PC-9 (cell line): ENCODE results near the gene CNNM2. TPM values are rescaled to one million over a fixed set of nuclear protein-coding genes. Genes with fewer than 3 reads are reported as not detected.

Experiments
- BruUV-seq: library from RNA; stranded (reverse); fragments of 400-500 nt; replicated peaks from 2 replicates; lab custom pipeline; 2021; lab: Mats Ljungman, UMichigan
- CTCF ChIA-PET: fragments of 300-600 bp; sonication (Branson Sonifier 250); formaldehyde crosslinking; loops from one replicate; lab custom pipeline; 2022; ENCODE audit warnings: antibody characterized with exemption; lab: Charles Lee
- POLR2A ChIA-PET: fragments of 300-600 bp; sonication (Branson Sonifier 250); formaldehyde crosslinking; loops from one replicate; lab custom pipeline; 2022; ENCODE audit warnings: antibody characterized with exemption; ENCODE audit not compliant: unreplicated experiment; lab: Charles Lee
- DNase-seq, 2 experiments: peaks; one replicate each; pipeline versions ENCODE4 v3.0.0 to v3.0.0-alpha.2; 2015 to 2022; ENCODE audit warnings: mixed read lengths in 1 of 2
- H2AFZ ChIP-seq: fragments of 200-600 bp; sonication (generic); 2 replicates; pipeline ENCODE4 v1.8.1; 2017; ENCODE audit warnings: antibody characterized with exemption
- H3F3A ChIP-seq: fragments of 200-600 bp; sonication (generic); 2 replicates; pipeline ENCODE4 v1.8.1; 2017; ENCODE audit warnings: antibody characterized with exemption, mild to moderate bottlenecking, low read depth; ENCODE audit not compliant: insufficient read depth
- H3K27ac ChIP-seq: fragments of 200-600 bp; sonication (generic); 2 replicates; pipeline ENCODE4 v1.6.1; 2016; ENCODE audit warnings: mixed run types
- H3K27me3 ChIP-seq: fragments of 200-600 bp; sonication (generic); 2 replicates; pipeline ENCODE4 v1.6.1; 2016; ENCODE audit warnings: low read depth, mixed run types; ENCODE audit not compliant: insufficient read depth
- H3K36me3 ChIP-seq: fragments of 200-600 bp; sonication (generic); 2 replicates; pipeline ENCODE4 v1.6.1; 2016; ENCODE audit warnings: low read depth, mixed run types
- H3K4me1 ChIP-seq: fragments of 200-600 bp; sonication (generic); replicated peaks from 2 replicates; pipeline ENCODE4 v1.6.1; 2016; ENCODE audit warnings: mixed run types; ENCODE audit not compliant: insufficient read depth
- H3K4me2 ChIP-seq: fragments of 200-600 bp; sonication (generic); 2 replicates; pipeline ENCODE4 v1.6.1; 2017; ENCODE audit warnings: mixed run types
- H3K4me3 ChIP-seq: fragments of 200-600 bp; sonication (generic); 2 replicates; pipeline ENCODE4 v1.6.1; 2016; ENCODE audit warnings: mixed run types
- H3K79me2 ChIP-seq: fragments of 200-600 bp; sonication (generic); 2 replicates; pipeline ENCODE4 v1.6.1; 2017; ENCODE audit warnings: low read depth, mixed run types
- H3K9me2 ChIP-seq: fragments of 200-600 bp; sonication (generic); 2 replicates; pipeline ENCODE4 v1.8.1; 2017; ENCODE audit warnings: mild to moderate bottlenecking; ENCODE audit not compliant: insufficient read depth
- H3K9me3 ChIP-seq: fragments of 200-600 bp; sonication (generic); 2 replicates; pipeline ENCODE4 v1.8.1; 2016; ENCODE audit warnings: low read depth; ENCODE audit not compliant: insufficient read depth
- H4K20me1 ChIP-seq: fragments of 200-600 bp; sonication (generic); 2 replicates; pipeline ENCODE4 v1.8.1; 2017; ENCODE audit not compliant: insufficient read depth
- EZH2 ChIP-seq: fragments of 200-600 bp; sonication (generic); IDR thresholded peaks from 2 replicates; pipeline ENCODE4 v1.8.0; 2017; ENCODE audit warnings: antibody characterized with exemption, low read depth
- intact Hi-C: fragments of 100-400 bp; cut with micrococcal nuclease; formaldehyde crosslinking; loops from one replicate; pipeline ENCODE4 v1.10.0; 2022; ENCODE audit not compliant: unreplicated experiment
- total RNA-seq: library from RNA; stranded (reverse); gene quantifications from 2 replicates; pipeline ENCODE4 v1.2.3, GENCODE V29; 2021
- TF ChIP-seq, protein P1 (sequence below): fragments of 200-600 bp; sonication (generic); conservative IDR thresholded peaks from 2 replicates; pipeline ENCODE4 v1.6.1; 2017; ENCODE audit warnings: mixed run types, antibody characterized with exemption, mild to moderate bottlenecking, moderate library complexity

The CNNM2 gene
- total RNA-seq, 1 experiment from 2014 or later: 8.8 TPM

DNA sequence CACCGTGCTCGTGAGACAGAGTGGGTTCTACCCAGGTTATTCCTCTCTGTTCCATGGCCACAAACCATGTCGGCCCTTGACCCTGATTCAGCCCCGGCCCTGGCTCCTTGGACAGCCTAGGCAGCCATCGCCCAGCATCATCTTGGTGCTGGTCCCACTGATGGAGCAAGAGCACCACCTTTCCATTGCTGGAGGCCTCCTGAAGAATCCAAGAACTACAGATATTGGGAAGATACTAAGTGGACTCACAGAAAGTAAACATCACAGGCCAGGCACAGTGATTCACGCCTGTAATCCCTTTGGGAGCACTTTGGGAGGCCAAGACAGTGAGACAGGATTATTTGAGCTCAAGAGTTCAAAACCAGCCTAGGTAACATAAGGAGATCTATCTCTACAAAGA, 149.9 kb downstream of the CNNM2 start:
- no peaks in the 10 kb centered on the region; the same call in 1 of the 2 replicates for H3K4me1 ChIP-seq
- no peaks in the 10 kb centered on the region for H3K79me2 ChIP-seq
- no peaks in the 10 kb centered on the region for H3K9me2 ChIP-seq
- H3F3A ChIP-seq: no peaks in the 10 kb centered on the region
- no peaks in the 10 kb centered on the region for H3K9me3 ChIP-seq
- ChIA-PET CTCF (no interaction called here), POLR2A (no interaction called here)
- H3K4me2 ChIP-seq: no peak overlapping the region
- intact Hi-C loops: loop anchor here (2.0 to 10.0 kb wide), 2 partner anchors 177 to 233 kb away; partner anchors contain the start of gene RPEL1
- H3K27me3 ChIP-seq: no peaks in the 10 kb centered on the region
- no peak for TF ChIP-seq EZH2
- TF ChIP-seq, protein P1, sequence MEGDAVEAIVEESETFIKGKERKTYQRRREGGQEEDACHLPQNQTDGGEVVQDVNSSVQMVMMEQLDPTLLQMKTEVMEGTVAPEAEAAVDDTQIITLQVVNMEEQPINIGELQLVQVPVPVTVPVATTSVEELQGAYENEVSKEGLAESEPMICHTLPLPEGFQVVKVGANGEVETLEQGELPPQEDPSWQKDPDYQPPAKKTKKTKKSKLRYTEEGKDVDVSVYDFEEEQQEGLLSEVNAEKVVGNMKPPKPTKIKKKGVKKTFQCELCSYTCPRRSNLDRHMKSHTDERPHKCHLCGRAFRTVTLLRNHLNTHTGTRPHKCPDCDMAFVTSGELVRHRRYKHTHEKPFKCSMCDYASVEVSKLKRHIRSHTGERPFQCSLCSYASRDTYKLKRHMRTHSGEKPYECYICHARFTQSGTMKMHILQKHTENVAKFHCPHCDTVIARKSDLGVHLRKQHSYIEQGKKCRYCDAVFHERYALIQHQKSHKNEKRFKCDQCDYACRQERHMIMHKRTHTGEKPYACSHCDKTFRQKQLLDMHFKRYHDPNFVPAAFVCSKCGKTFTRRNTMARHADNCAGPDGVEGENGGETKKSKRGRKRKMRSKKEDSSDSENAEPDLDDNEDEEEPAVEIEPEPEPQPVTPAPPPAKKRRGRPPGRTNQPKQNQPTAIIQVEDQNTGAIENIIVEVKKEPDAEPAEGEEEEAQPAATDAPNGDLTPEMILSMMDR: no peak
- BruUV-seq: no TSS peak
- no peaks in the 10 kb centered on the region for H4K20me1 ChIP-seq
- no peak overlapping the region for H3K27ac ChIP-seq
- no peak overlapping the region for H3K4me3 ChIP-seq
- H2AFZ ChIP-seq: no peak overlapping the region
- DNase-seq: no peak
- H3K36me3 ChIP-seq: no peaks in the 10 kb centered on the region

DNA sequence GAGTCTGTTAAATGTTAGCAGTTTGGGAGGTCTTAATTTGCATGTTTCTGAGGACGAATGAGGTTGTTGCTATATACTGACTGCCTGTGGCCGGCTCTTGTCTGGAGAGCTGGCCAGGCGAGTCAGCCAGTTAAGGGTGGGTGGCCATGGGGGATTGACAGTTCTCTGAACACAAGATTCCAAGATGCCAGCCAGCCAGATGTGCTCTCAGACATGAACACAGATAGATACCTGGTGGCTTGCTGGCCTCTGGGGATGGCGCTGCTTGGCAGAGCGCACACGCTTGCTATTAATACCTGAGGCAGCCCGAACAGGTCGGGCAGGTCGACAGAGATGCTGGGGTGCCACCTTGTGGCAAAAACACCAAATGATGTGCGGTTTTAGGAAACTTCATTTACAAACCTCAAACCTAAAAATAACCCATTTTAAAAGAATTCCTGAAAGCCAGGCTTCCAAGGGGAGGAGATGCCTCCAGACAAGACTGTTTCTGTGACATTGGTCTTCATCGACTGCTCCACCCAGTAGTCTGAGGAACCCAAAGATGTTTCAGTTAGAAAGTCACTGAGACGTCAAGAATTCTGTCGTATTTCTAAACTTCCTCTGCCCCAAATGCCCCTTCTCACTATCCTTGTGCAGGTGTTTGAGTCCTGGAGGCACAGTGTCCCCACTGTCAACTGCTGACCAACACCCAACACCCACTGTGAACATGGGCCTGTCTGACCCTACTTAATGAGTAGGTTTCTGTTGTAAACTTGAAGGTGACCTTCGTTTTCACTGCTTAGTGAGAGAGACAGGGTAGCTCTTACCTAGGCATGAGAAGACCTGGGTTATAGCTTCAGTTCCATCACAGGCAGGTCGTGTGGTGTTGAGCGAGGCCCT, 151.6 kb downstream of the CNNM2 start:
- no TSS peak for BruUV-seq
- POLR2A ChIA-PET: no interaction called here
- intact Hi-C loops: loop anchor here (1.0 to 10.0 kb wide), 4 partner anchors 152 to 340 kb away; partner anchors contain the start of gene RPEL1

DNA sequence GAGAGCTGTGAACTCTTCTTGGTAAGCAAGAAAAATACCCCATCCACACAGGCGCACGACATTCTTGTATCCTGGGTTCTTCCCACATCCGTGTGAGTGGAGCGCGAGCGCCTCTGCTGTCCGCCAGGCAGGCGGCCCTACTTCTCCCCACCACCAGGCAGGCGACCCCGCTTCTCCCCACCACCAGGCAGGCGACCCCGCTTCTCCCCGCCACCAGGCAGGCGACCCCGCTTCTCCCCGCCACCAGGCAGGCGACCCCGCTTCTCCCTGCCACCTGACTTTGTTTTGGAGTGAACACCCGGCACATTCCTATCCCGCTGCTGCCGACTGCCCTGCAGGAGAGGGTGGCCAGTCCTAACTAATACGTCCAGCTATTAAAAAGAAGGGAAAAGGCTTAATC, 154.2 kb downstream of the CNNM2 start:
- Histone ChIP-seq H3F3A (no peaks in the 10 kb centered on the region), H3K4me1 (no peaks in the 10 kb centered on the region; the same call in 1 of the 2 replicates), H3K4me2 (no peak overlapping the region), H3K36me3 (no peaks in the 10 kb centered on the region), H3K9me3 (no peaks in the 10 kb centered on the region), H3K9me2 (no peaks in the 10 kb centered on the region), H3K27ac (no peak overlapping the region), H4K20me1 (no peaks in the 10 kb centered on the region), H2AFZ (no peak overlapping the region), H3K4me3 (no peak overlapping the region), H3K79me2 (no peaks in the 10 kb centered on the region), H3K27me3 (no peaks in the 10 kb centered on the region)
- BruUV-seq: no TSS peak
- ChIA-PET POLR2A (no interaction called here), CTCF (interaction anchor here (0.7 kb wide), 1 partner anchor 155 kb away, joined by 4 read pairs; the partner anchor contains the start of gene CNNM2)
- DNase-seq: no peak
- TF ChIP-seq EZH2: no peak
- intact Hi-C loops: no loop called here

More for the DNA sequence above, 151.6 kb downstream of the CNNM2 start:
- Histone ChIP-seq H2AFZ (no peak overlapping the region), H3F3A (no peaks in the 10 kb centered on the region), H3K4me1 (no peaks in the 10 kb centered on the region; the same call in 1 of the 2 replicates), H3K27ac (no peak overlapping the region), H3K9me2 (no peaks in the 10 kb centered on the region), H3K36me3 (no peaks in the 10 kb centered on the region), H3K79me2 (no peaks in the 10 kb centered on the region), H4K20me1 (no peaks in the 10 kb centered on the region), H3K4me3 (no peak overlapping the region), H3K9me3 (no peaks in the 10 kb centered on the region), H3K27me3 (no peaks in the 10 kb centered on the region), H3K4me2 (no peak overlapping the region)
- CTCF ChIA-PET: interaction anchor here (0.6 kb wide), 1 partner anchor 246 kb away, joined by 3 read pairs; no protein-coding TSS in a partner anchor
- TF ChIP-seq, protein P1: peak; percentile 71
- no peak for TF ChIP-seq EZH2
- peak; percentile 40 to 45 for DNase-seq
